Ureter (tissue), 1 donor: ENCODE measurements around the gene TMTC2. TPM values are rescaled to one million over a fixed set of nuclear protein-coding genes. Genes with fewer than 3 reads are reported as not detected.

ENCODE experiments used
- DNase-seq: peaks from one replicate; pipeline ENCODE4 v3.0.0-alpha.2; 2020; ENCODE audit warnings: low spot score
- total RNA-seq: library from RNA; stranded (reverse); gene quantifications from one replicate; pipeline ENCODE4 v1.2.4, GENCODE V29; 2023
- donor health status: DM: yes; HTN: yes; CAD: no.

Gene TMTC2
- 41.3 TPM for total RNA-seq

GRCh38 chr12:82686168-82687020, at the start of gene TMTC2:
Gene TMTC2, plus strand, starts transcription at chr12:82686906.
- DNase-seq = peak; percentile 96

GRCh38 chr12:82638324-82638723, 48.4 kb upstream of the TMTC2 start:
- DNase-seq = no peak

- DNase-seq = no peak
Observed at GRCh38 chr12:82644896-82645295, 41.8 kb upstream of the TMTC2 start.

- DNase-seq = no peak
Observed at GRCh38 chr12:82645414-82645813, 41.3 kb upstream of the TMTC2 start.

DNA sequence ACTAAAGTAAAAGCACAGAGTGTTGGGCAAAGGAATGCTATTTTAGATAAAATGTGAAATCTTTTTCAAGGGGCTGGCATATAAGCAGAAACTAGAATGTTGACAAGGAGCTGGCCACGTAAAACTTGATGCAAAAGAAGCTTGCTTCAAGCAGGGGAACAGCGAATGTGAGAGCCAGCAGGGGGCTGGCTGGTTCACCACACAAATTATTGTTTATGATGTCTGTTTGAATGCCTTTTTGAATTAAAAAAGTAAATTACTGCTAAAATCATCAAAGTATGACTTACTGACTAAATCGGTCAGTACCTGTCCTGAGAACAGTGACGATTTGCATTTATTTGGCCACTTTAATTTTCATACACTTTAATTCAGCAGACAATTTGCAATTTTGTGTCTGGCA, 38.9 kb upstream of the TMTC2 start:
- DNase-seq = no peak

- DNase-seq = no peak
Observed at GRCh38 chr12:82648259-82648909, 38.3 kb upstream of the TMTC2 start.

- no peak for DNase-seq
Observed at GRCh38 chr12:82650627-82651337, 35.9 kb upstream of the TMTC2 start.

GRCh38 chr12:82651489-82651888, 35.2 kb upstream of the TMTC2 start:
- no peak for DNase-seq

GRCh38 chr12:82652071-82652470, 34.6 kb upstream of the TMTC2 start:
- no peak for DNase-seq

GRCh38 chr12:82655751-82656150, 31.0 kb upstream of the TMTC2 start:
- no peak for DNase-seq

DNA sequence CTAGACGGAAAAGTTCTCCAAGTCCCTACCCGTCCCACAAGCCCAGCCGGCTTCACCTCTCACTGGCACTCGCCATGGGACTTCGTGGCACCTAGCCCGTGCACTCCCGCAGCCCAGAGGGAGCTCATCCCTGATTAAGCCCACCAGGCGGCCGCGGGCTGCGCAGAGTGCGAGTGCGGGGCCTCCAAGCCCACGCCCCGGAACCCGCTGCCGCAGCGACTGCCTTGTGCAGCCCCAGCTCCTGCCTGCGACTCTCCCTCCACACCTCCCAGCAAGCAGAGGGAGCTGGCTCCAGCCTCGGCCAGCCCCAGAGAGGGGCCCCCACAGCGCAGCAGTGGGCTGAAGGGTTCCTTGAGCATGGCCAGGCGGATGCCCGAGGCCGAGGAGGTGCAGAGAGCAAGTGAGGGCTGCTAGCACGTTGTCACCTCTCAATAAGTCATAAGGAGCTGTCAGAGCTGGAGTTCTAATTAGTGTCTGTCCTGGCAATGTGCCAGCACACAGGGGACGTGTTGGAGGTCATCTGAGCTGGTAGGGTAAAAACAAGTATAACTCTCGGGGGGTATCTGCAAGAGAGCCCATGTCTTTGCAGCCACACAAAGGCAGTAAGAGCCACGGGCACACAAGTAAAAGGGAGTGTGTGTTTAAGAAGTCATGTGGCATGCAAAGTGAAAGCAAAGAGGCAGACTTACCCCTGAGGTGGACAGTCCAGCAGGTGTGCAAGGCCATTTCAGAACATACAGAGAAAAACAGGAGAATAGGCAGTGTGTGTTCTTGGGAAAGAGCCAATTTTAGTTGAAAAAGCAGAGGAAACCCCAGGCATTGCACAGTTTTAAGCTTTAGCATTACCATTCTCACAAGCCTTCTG, 27.1 kb upstream of the TMTC2 start:
- no peak for DNase-seq

- DNase-seq = no peak
Observed at GRCh38 chr12:82660541-82661325, 26.0 kb upstream of the TMTC2 start.

DNA sequence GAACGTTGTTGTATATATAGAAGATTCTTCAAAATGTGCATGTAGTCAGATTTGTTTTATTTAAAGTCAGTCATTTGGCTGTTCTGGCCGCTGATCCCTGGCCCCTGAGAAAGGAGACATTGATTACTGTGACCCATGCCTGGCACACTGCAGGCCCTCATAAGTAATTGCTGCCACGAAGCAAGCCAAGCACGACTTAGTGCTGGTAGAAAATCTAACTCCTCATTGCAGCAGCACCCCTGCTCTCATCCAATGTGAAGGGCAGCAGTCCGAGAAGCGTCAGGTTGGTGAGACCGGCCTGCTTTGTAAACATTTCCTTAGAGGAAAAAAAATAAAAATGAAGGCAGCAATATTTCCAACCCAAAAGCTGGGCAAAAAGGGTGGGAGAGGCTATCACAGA, 22.8 kb upstream of the TMTC2 start:
- DNase-seq = no peak

DNA sequence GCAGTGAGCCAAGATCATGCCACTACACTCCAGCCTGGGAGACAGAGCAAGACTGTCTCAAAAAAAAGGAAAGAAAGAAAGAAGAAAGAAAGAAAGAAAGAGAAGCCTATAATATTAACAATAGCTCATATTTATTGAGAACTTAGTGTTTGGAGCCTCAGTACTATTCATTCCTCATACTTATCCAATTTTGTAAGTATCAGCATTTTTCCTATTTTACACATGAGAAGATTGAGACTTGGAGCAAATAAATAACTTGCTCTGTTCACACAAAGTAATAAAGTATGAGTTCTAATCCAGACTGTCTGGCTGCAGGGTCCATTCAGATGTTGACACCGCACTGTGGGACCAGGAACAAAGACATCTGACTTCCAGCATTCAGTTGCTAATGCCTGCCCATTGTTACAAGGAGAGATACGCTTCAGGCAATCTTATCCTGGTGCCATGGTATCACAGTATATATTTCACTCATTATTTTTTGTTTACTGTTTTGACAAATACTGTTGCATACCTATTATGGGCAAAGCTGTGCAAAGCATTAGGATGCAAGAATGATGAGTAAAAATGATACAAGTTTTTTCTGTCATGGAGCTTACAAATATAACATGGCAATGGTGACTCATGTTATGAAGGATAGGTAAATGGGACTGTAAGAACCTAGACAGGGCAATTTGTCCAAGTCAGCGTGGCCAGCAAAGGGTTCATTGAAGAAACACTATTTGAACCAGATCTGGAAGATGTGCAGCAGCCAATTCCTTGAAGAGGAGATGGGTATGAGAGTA, 21.4 kb upstream of the TMTC2 start:
- no peak for DNase-seq

DNA sequence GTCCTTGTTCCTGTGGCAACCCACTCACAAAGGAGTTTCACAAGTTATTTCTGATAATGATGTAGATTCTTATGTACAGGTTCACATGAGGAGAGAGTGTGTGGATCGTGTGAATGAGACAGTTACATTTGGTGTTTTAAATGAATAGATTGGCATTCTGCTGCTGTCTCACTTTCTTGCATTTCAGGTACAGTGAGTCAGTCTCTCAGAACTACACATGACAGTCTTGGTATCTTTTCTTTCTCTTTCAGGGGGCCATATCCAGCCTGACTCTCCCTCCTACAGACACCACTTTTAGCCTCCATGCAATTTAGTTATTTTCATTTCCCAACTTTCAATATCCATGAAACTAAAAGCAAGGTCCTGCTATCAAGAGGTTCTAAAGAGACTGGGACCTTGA, 19.9 kb upstream of the TMTC2 start:
- DNase-seq = no peak

DNA sequence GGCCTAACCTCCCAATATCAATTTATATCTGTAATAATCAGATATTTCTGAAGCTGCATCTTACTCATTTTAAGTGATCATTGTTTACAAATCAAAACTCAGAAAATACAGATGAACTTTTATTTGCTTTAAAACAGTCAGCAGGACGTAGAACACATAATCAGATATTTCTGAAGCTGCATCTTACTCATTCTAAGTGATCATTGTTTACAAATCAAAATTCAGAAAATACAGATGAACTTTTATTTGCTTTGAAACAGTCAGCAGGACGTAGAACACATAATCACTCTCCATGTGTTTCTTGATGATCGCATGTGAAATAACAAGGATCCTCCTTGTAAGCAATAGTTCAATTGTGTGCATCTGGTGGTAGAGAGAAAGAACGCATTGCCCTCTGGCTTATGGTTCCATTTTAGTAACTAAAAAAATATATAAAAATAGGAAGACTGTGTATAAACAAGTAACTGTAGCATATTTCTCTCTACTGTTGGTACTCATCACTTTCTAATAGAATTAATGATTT, 15.0 kb upstream of the TMTC2 start:
- DNase-seq = no peak

GRCh38 chr12:82672811-82673495, 13.8 kb upstream of the TMTC2 start:
- DNase-seq = no peak

DNA sequence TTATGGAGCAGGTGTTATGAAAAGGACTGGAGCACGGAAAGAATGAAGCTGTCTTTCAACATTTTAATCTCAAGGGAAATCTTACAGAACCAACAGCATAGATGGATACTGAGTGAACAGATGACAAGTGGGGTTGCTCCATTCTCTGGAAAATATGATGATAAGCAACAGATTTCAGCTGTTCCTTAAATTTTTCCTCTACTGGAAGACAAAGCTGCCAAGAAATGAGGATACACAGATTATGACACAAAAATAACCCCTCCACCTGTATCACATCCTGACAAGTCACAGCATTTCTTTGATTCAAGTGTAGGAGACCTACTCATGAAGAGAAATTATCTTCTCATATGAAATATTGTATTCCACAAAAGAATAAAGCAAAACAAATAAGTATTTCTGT, 13.0 kb upstream of the TMTC2 start:
- DNase-seq = no peak

DNA sequence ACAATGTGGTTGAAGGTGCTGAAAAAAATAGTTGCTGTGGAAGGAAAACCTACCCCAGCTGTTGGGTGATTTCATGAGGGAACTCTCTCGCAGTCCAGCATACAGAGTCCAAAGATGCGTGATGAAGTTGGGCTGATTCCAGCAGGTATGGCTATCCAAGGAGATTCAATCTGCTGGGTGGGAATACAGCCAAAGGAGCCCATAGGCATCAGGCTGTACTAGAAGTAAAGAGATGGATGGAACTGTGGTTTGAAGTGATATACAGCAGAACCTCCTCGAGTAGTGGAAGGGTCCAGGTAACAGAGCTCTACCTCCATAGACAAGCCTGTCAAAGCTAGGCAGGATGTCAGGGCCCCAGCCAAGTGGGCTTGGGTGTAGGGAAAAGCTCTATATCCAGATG, 11.5 kb upstream of the TMTC2 start:
- DNase-seq = no peak
